ENCODE results near the gene NOL9.
"Not testable (repeated sequence)": the region's sequence is repeated elsewhere in the genome, so short reads cannot be mapped to it uniquely, and the experiment has no call there.

The NOL9 gene

DNA sequence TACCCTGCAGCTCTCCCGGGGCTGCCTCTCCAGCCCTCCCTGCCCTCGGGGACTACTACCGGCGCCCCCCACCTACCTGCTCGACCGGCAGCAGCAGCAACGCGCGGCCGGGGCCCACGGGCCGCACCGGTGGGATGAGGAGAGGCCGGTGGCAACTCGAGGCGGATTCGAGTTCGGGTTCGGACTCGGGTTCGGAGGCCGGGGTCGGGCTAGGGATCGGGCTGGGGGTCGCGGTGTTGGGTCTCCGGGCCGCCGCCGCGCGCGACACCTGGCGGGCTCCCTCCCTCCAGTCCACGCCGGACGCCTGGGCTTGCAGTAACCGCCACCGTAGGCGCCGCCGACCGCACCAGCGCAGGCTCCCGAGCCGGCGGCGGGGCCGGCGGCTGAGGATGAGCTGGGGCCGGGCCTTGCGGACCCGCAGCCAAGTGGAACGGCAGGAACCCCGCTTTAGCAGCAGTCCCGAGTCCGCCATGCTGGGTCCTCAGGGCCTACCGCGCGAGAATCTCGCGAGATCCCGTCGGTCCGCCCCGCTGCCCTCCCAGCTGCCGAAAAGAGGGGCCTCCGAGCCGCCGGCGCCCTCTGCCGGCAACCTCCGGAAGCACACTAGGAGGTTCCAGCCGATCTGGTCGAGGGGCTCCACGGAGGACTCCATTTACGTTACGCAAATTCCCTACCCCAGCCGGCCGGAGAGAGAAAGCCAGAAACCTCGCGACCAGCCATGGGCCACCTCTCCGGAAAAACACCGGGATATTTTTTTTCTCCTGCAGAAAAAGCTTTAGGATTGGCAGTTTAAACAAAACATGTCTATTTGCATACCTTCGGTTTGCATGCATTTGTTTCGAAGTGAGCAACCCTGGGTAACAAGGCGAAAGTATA is at the start of gene NOL9:
Gene NOL9 (minus strand): TSS at position 483 of the 876 bp plus-strand sequence. CDS start 11 bp downstream, at position 472.
- TF ChIP-seq FOXP2 (optimal IDR thresholded peaks at IDR 0.05; ENCODE audit: control extremely low read depth, extremely low read length, insufficient read depth) (peak; percentile 65), EZH2 (IDR thresholded peaks at IDR 0.05) (no peak), POLR2AphosphoS5 (IDR thresholded peaks at IDR 0.05; ENCODE audit: borderline replicate concordance, low read depth, low read length) (peak; percentile 83)
- Histone ChIP-seq H3K27ac (peak within 1 kb of the TSS; percentile 73; the same call in 1 of the 2 replicates), H3K4me3 (peak within 1 kb of the TSS; percentile 91), H3K9ac (ENCODE audit: insufficient read length) (peak within 1 kb of the TSS; percentile 96), H3K36me3 (ENCODE audit: insufficient read depth, low read length) (peaks cover 17% of the 10 kb centered on the region), H3K9me3 (ENCODE audit: low read depth, low read length) (no peaks in the 10 kb centered on the region)
- DNase-seq (ENCODE audit: low read depth, low spot score), result peak; percentile 42

DNA sequence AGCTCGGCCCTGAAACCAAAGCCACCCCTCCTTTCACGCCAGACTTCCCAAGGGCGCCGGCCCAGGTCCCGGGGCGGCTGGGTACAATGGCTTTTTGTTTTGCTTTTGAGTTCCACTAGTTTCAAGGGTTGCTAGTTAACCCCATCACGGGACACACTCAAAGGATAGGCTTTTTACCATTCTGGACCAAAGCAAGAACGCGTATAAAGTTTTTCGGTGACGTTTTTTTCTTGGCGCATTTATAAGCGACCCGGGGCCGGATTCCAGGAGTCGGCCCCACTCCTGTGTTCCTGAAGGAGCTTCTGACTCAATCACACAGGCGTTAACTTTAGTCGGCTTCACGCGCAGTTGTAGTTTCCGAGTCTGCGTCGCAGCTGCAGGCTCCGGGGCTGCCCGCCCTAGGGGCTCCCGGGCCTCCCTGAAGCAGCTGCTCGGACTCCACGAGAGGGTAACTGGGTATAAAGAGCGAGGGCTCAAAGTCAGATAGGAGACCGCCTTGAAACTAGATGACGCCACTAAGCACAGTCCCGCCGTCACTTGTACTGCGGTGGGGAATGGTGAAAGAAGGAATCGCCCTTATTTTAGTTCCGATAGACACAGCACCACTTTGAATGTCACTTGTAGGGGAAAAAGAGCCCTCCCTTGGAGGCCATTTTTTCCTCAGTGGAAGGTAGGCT is 49.1 kb upstream of the NOL9 start:
- peak overlapping the region; percentile 93 for H3K4me3 ChIP-seq
- no peak for DNase-seq (ENCODE audit: low read depth, low spot score)
- H3K9ac ChIP-seq (ENCODE audit: insufficient read length), result peak overlapping the region; percentile 60
- no peaks in the 10 kb centered on the region; the same call in 1 of the 2 replicates for H3K36me3 ChIP-seq (ENCODE audit: insufficient read depth, low read length)
- no peak for TF ChIP-seq FOXP2 (optimal IDR thresholded peaks at IDR 0.05; ENCODE audit: control extremely low read depth, extremely low read length, insufficient read depth)
- peak overlapping the region; percentile 61; the same call in 1 of the 2 replicates for H3K27ac ChIP-seq
- H3K9me3 ChIP-seq (ENCODE audit: low read depth, low read length), result no peaks in the 10 kb centered on the region

DNA sequence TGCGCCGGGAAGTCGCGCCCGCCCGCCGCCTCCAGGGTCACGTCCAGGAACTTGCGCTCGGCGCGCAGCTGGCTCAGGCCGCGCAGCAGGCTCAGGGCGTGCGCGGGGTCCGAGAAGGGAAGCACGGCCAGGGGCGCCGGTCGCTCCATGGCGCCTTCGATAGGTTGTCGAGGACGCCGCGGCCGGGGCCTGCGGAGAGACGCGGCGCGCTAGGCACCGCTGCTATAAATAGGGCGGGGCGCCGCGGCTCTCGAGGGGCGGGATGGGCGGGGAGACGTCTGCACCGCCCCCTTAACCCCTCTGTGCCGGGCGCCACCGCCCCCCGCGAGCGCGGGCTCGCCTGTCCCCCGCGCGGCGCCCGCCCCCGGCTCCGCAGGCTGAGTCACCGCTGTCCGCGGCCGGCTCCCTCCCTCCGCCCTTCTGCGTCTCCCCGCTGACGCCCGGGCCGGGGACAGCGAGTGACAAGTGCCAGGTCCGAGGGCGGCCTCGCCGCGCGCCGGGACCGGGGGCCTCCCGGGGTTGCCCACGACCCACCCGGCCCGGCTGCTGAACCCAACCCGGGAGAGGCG is 48.4 kb upstream of the NOL9 start, which contains the start of gene KLHL21:
Gene KLHL21 (minus strand): TSS at position 201 of the 569 bp plus-strand sequence. CDS start 52 bp downstream, at position 149.
- DNase-seq (ENCODE audit: low read depth, low spot score), result no peak
- TF ChIP-seq FOXP2 (optimal IDR thresholded peaks at IDR 0.05; ENCODE audit: control extremely low read depth, extremely low read length, insufficient read depth), result no peak
- no peak for TF ChIP-seq EZH2 (IDR thresholded peaks at IDR 0.05)
- TF ChIP-seq POLR2AphosphoS5 (IDR thresholded peaks at IDR 0.05; ENCODE audit: borderline replicate concordance, low read depth, low read length), result peak; percentile 97

DNA sequence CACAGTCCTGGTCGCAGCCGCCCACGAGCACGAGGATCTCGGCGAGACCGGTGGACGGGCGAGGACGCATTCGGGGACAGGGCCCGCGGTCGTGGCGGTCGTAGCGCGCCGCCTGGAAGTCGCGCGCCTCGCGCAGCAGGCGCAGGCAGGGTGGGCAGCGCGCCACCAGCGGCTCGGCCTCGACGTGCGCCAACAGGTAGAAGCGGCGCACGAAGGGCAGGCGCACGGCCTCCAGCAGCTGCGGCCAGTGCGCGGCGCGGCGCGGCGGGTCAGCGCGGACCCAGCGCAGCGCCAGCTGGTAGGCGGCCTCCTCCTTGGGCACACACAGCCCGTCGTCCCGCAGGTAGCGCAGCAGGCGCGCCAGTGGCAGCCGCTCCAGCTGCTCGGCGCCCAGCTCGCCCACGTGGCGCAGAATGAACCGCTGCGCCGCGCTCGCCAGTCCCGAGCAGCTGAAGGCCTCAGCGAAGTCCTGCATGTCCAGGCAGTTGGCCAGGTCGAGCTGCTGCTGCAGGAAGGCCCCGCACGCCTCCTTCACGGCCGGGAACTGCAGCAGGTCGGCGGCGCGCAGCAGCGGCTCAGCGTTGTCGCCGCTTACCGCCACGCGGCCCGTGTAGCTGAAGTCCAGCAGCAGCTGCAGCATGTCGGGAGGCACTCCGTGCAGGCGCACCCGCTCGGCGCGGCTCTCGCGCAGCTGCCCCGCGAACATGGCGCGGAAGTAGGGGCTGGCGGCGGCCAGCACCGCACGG is 47.8 kb upstream of the NOL9 start:
- H3K9me3 ChIP-seq (ENCODE audit: low read depth, low read length), result no peaks in the 10 kb centered on the region
- H3K36me3 ChIP-seq (ENCODE audit: insufficient read depth, low read length), result peaks cover 11% of the 10 kb centered on the region; the same call in 1 of the 2 replicates
- no peak overlapping the region for H3K27ac ChIP-seq
- peak overlapping the region; percentile 93 for H3K4me3 ChIP-seq
- peak overlapping the region; percentile 83 for H3K9ac ChIP-seq (ENCODE audit: insufficient read length)
- TF ChIP-seq FOXP2 (optimal IDR thresholded peaks at IDR 0.05; ENCODE audit: control extremely low read depth, extremely low read length, insufficient read depth), result no peak
- no peak for TF ChIP-seq POLR2AphosphoS5 (IDR thresholded peaks at IDR 0.05; ENCODE audit: borderline replicate concordance, low read depth, low read length)
- TF ChIP-seq EZH2 (IDR thresholded peaks at IDR 0.05), result no peak
- DNase-seq (ENCODE audit: low read depth, low spot score), result no peak

More for the DNA sequence above, 48.4 kb upstream of the NOL9 start, which contains the start of gene KLHL21:
- Histone ChIP-seq H3K36me3 (ENCODE audit: insufficient read depth, low read length) (peaks cover 5% of the 10 kb centered on the region; the same call in 1 of the 2 replicates), H3K9me3 (ENCODE audit: low read depth, low read length) (no peaks in the 10 kb centered on the region), H3K9ac (ENCODE audit: insufficient read length) (peak within 1 kb of the TSS; percentile 83), H3K27ac (peak within 1 kb of the TSS; percentile 61; the same call in 1 of the 2 replicates), H3K4me3 (peak within 1 kb of the TSS; percentile 93)

DNA sequence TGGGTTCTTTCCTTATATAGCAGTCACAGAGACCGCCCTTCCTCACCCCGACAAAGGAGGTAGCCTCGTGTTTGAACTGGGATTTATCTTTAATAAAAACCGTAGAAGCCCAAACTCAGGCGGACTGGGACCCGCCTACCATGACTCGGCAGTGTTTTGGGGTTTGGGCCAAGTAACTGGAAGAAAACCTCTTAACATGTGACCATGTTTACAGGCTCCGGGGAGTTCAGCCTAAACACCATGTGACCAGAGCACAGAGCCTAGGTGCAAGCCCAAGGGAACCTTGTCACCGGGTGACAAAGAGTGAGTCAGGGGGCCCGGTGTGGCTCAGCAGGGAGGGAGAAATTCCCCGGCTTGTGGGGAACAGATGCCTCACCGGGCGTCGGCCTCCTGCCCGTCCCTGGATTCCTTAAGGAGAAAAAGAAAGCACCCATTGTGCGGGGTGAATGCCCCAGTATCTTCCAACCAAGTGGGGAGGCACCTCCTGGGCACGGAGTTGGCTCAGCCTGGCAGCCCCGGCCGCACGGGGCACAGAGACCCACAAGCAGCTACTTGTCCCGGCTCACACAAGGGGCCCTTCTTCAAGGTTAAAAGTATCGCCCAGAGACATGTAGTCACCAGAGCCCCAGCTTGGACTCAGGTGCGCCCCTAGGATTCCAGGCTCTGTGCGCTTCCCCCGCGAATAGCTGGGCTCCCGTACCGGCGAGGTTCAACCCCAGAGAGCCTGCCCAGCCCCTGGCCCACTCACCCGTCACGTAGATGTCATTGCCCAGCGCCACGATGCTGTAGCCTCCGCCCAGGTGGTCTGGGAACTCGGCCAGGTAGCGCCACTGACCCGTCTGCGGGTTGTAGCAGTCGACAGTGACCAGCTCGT is 47.0 kb upstream of the NOL9 start:
- no peak for TF ChIP-seq EZH2 (IDR thresholded peaks at IDR 0.05)
- TF ChIP-seq FOXP2 (optimal IDR thresholded peaks at IDR 0.05; ENCODE audit: control extremely low read depth, extremely low read length, insufficient read depth), result no peak
- TF ChIP-seq POLR2AphosphoS5 (IDR thresholded peaks at IDR 0.05; ENCODE audit: borderline replicate concordance, low read depth, low read length), result peak; percentile 21; the same call in 1 of the 2 replicates
- Histone ChIP-seq H3K4me3 (peak overlapping the region; percentile 93), H3K27ac (peak overlapping the region; percentile 50; the same call in 1 of the 2 replicates), H3K9me3 (ENCODE audit: low read depth, low read length) (no peaks in the 10 kb centered on the region), H3K9ac (ENCODE audit: insufficient read length) (peak overlapping the region; percentile 83), H3K36me3 (ENCODE audit: insufficient read depth, low read length) (peaks cover 19% of the 10 kb centered on the region; the same call in 1 of the 2 replicates)
- DNase-seq (ENCODE audit: low read depth, low spot score), result no peak

DNA sequence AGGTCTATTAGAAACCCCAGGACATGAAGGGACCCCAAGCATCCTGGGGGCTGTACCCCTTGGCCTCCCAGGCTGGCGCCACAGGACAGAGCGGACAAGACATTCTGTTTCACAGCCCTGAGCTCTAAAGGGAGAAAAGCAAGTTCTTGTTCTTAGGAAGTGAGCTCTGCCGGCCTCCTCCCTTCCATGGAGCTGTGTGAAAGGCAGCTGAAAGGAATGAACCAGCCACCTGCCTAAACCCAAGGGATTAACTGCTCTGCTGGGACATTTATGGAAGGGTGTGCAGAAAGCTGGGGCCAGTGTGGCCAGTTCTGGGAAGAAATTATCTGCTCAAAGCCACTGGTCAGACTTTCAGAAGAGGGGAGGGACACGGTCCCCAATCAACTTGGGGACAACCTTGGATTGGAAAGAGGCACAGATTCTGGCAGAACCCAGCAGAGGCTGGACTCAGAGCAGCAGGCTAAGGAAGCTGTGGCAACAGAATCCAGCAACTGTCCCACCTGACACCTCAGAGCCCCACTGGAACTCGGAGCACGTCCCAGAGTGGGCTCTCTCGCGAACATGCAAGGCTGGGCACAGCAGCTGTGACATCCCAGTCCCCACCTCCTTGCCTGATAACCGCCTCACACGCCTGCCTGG is 46.2 kb upstream of the NOL9 start:
- H3K27ac ChIP-seq, result peak overlapping the region; percentile 50; the same call in 1 of the 2 replicates
- H3K36me3 ChIP-seq (ENCODE audit: insufficient read depth, low read length), result peaks cover 25% of the 10 kb centered on the region; the same call in 1 of the 2 replicates
- H3K4me3 ChIP-seq, result peak overlapping the region; percentile 93
- DNase-seq (ENCODE audit: low read depth, low spot score), result no peak
- no peaks in the 10 kb centered on the region for H3K9me3 ChIP-seq (ENCODE audit: low read depth, low read length)
- TF ChIP-seq FOXP2 (optimal IDR thresholded peaks at IDR 0.05; ENCODE audit: control extremely low read depth, extremely low read length, insufficient read depth), result peak; percentile 18
- TF ChIP-seq EZH2 (IDR thresholded peaks at IDR 0.05), result no peak
- TF ChIP-seq POLR2AphosphoS5 (IDR thresholded peaks at IDR 0.05; ENCODE audit: borderline replicate concordance, low read depth, low read length), result no peak
- H3K9ac ChIP-seq (ENCODE audit: insufficient read length), result peak overlapping the region; percentile 83

DNA sequence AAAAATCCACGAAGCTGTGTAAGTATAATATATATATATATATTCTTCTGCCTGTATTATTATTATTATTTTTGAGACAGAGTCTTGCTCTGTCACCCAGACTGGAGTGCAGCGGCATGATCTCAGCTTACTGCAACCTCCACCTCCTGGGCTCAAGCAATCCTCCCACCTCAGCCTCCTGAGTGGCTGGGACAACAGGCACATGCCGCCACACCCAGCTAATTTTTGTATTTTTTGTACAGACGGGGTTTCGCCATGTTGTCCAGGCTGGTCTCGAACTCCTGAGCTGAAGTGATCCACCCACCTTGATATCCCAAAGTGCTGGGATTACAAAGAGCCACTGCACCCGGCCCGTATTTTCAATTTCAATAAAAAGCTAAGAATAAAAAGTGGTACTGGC is 45.7 kb upstream of the NOL9 start:
- DNase-seq (ENCODE audit: low read depth, low spot score); H3K9me3 ChIP-seq (ENCODE audit: low read depth, low read length): not testable (repeated sequence)
- Histone ChIP-seq H3K27ac (0 out of 2 replicates have a peak overlapping the region, but pooled peaks have one; percentile 50), H3K4me3 (peak overlapping the region; percentile 93), H3K9ac (ENCODE audit: insufficient read length) (peak overlapping the region; percentile 83), H3K36me3 (ENCODE audit: insufficient read depth, low read length) (peaks cover 30% of the 10 kb centered on the region; the same call in 1 of the 2 replicates)
